AG08395 (cell line): ENCODE data around the gene SLC16A5.
A peak's percentile ranks its signal among the peaks of the same experiment; 100 is the strongest.

Experiments used
- DNase-seq: peaks from one replicate; pipeline ENCODE4 v3.0.0; 2012; ENCODE audit warnings: mixed read lengths, low spot score

SLC16A5 gene

DNA sequence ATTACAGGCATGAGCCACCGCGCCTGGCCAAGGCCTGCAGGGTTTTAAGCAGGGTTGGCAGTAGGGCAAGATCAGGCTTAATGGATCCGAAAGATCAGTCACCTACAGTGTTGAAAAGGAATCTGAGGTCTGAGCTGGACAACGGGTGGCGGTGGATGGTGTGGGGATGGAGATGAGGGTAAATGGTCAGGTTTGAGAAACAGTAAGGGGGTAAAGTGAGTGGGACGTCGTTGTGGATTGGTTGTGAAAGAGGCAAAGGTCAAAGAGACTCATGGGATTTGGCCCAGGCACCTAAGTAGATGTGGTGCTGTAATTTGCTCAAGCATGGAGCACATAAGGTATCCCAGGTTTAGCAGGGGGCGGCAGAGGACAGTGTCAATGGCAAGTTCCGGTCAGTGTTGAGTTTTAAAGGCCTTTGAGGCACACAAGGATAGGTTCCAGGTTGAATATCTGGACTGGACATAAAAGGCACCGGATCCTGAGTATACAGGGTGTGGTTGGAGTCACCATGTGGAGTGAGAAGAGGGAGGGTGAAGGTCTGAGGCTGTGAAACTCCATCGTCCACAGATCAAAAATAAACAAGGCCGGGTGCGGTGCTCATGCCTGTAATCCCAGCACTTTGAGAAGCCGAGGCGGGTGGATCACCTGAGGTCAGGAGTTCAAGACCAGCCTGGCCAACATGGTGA is 1.1 kb upstream of the SLC16A5 start:
- no peak for DNase-seq

DNA sequence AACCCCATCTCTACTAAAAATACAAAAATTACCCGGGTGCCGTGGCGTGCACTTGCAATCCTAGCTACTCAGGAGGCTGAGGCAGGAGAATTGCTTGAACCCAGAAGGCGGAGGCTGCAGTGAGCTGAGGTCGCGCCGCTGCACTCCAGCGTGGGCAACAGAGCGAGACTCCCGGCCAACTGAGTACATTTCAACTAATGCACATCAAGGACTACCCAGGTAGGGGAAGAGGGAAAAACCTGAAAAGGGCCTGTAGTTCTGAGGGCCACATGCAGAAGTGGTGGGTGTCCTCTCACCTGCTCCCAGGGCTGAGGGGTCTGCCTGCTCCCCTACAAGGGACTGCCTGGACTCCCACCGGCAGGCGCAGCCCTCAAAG is 584 bp upstream of the SLC16A5 start:
- no peak for DNase-seq

DNA sequence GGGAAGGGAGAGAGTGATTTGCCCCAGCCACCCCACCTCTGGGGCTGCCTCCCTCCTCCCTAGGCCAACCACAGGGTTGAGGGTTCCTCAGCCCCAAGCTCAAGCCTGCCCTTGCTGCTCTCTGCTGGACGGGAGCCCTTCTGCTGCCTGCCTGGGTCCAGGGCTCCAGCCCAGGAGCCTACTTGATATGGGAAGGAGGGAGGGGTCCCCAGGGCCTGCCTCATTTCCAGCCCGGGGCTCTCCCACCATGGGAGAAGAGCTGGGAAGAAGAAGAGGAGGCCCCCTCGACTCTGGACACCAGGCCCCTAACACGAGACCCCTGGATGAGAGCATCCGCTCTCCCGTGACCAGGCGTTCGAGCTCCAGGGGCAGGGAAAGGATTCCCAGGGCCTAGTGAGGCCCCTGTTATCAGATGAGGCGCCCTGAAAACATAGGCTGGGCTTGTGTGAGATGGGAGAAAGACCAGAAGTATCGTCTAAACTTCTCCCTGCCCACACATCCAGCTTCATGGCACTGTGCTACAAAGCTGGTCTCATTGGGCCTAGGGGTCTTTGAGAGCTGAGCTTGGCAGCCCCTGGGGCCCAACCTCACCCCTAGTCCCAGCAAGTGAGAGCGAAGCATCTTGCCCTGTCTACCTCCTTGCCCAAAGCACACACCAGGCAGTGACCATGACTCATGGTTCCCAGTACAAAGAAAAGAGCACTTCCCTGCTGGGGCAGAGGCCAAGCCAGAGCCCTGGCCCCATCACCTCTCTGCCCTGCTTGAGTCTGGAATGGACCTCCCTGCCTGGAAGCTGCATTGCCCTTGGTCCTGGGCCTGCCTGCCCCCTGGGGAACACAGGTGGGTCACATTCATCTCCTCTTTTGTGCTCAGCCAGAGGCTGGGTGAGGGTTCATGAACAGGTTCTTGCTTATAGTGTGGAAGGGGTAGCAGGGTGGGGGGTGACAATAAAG is 987 bp downstream of the SLC16A5 start:
- peak; percentile 56 for DNase-seq

DNA sequence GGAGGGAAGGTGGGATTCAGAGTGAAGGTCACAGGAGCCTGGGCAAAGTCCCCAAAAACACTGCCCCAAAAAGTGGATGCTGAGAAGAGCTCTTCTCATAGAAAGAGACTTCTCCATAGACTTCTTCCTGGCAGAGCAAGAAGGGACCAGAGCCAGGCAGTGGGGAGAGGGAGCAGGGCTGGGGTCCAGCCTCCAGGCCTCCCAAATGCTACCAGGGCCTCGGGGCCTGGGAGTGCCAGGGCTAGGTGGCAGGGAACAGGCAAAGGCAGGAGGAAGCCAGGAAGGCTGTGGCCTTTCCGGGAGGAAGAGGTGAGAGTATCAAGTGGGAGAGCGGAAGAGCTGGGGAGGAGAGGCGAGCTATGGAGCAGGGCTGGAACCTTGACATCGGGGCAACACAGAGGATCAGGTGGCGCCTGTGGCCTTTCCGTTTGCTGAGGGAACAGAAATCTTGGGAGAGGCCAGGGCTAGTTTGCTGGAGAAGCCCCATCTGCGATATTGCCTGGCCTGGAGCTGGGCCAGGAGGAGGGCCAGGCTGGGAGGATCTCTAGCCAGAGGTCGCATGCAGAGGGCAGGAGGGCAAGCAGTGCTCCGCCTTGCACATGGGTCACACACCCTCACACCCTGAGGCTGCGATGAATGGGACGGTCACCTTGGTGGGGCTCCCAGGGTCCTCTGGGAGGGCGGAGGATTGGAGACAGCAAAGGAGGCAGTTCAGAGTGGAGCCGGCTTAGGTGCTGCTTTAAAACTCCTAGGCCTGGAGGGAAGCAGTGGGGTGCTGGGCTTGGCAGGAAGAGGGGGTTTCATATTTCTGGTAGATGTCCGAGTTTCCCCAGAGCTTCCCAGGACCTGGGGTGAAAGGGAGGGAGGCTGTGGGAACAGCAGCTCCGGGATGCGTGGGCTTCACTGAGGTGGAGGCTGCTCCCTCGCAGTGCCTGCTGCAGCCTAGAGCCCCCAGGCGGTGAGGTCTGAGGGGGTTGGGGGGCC is 3.4 kb downstream of the SLC16A5 start:
- no peak for DNase-seq

DNA sequence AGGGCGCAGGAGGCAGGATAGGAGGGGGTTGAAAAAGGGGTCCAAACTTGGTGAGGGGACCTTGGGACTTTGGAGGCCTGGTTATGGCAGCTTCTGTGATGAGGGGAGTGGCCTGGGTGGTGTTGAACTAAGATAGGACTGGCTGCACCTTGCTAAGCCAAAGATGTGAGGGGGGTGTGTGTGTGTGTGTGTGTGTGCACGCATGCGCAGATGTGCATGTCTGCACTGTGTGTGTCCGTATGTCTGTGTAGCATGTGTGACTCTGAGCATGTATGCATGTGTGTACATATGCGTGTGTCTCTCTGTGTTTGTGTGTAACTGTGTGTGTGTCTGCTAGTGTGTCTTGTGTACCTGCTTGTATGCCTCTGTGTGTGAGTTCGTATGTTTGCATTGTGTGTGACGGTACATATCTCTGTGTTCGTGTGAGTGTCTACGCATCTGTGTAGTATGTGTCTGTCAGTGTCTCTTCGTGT is 4.1 kb downstream of the SLC16A5 start:
- no peak for DNase-seq

DNA sequence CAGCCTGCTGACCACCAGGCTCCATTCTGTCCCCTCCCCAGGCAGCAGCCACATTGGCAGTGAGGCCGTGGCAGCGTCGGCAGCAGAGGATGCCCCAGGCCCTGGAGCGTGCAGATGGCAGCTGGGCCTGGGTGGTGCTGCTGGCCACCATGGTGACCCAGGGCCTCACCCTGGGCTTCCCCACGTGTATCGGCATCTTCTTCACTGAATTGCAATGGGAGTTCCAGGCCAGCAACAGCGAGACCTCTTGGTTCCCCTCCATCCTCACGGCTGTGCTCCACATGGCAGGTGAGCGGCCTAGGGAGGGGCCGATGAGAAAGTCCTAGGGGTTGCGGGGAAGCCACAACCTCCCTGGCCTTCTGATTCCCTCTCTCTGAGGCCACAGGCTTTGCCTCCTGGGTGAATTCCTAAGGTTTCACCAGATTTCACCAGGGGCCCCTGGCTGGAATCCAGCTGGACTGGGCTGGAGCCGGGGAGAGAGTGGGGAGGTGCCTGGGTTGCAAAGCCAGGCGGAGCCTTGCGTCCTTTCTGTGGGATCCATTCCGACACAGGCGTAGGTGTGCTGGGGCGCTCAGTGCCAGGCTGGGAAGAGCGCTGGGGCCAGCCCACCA is 5.9 kb downstream of the SLC16A5 start:
- no peak for DNase-seq

DNA sequence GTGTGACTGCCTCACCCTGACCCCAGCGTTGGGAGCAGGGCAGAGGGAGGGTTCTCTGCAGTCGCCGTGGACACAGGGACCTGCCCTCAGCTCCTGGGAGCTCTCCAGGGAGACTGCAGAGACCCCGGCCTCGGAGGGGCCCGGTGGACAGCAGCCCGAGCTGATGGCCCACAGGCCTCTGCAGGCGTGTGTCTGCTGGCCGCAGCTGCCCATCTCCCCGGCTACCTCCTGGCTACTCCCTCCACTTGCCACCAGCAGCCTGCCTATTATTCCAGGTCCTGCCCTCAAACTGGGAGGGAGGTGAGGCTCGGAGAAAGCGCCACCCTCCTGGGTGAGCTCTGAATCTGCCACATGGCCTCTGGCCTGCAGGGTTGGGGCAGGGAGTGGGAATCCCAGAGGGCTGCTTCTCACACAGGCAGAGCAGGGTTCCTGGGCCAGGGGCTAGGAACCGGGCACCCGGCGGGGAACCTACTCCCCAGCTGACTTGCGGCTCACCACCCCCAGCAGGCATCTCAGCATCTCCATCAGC is 7.2 kb downstream of the SLC16A5 start:
- no peak for DNase-seq

DNA sequence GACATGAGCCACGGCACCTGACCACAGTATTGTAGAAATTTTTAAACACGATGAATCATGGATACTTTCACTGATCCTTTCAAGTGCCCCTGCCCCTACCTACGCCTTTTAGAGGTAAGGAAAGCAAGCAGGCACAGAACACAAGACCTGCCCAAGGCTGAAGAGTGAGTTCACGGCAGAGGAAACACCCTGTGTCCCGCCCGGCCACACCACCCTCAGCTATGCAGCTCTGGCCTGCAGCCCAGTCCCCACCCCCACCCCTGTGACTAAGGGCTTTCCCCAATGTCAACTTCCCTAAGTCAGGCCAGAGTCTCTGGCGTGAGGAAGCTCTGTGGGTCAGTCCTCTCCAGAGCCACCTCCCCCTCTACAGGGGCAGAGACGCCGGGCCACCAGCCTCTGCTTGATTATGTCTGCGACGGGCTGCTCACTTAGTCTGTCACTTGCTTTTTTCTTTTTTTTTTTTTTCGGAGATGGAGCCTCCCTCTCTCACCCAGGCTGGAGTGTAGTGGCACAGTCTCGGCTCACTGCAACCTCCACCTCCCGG is 8.4 kb downstream of the SLC16A5 start:
- DNase-seq, result peak; percentile 78

DNA sequence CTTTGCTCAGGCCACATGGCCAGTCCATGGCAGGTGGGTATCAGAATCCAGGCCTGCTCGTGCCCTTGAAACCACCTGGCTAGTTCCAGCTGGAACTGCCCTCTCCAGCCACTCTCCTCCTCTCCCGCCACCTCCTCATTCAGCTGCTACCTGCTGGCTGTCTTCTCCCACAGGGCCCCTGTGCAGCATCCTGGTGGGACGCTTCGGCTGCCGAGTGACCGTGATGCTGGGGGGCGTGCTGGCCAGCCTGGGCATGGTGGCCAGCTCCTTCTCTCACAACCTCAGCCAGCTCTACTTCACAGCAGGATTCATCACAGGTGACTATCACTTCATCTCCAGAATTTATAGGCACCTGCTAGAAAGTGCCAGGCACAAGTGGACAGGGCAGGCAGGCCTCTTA is 10.1 kb downstream of the SLC16A5 start:
- no peak for DNase-seq

DNA sequence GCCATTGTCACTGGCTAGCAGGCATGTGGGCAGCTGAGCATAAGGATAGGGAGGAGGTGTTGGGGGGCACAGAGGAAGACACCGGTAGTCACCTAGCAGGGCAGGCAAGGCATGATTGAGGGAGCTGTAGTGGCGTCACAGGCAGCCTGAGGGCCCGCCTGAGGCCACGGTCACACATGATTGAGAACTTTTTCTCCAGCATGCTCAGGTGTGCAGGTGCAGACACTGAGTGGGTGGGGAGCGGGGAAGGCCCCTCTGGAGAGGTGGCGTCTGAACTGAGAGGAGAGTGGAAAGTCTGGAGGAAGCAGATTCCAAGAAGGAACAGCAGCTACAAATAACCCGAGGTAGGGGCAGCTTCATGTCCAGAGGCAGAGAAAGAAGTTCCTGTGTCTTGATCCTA is 11.1 kb downstream of the SLC16A5 start:
- DNase-seq, result no peak

DNA sequence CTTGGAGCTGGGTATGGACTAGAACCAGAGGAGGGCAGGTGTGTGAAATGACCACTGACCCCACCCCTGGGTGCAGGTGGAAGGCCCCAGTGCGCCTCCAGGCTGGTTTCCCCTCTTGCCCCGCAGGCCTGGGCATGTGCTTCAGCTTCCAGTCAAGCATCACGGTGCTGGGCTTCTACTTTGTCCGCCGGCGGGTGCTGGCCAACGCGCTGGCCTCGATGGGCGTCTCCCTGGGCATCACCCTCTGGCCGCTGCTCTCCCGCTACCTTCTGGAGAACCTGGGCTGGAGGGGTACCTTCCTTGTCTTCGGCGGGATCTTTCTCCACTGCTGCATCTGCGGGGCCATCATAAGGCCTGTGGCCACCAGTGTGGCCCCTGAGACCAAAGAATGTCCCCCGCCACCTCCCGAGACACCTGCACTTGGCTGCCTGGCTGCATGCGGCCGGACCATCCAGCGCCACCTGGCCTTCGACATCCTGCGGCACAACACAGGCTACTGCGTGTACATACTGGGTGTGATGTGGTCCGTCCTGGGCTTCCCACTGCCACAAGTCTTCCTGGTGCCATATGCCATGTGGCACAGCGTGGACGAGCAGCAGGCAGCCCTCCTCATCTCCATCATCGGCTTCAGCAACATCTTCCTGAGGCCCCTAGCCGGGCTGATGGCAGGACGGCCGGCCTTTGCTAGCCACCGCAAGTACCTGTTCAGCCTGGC is 12.3 kb downstream of the SLC16A5 start:
- DNase-seq, result no peak

DNA sequence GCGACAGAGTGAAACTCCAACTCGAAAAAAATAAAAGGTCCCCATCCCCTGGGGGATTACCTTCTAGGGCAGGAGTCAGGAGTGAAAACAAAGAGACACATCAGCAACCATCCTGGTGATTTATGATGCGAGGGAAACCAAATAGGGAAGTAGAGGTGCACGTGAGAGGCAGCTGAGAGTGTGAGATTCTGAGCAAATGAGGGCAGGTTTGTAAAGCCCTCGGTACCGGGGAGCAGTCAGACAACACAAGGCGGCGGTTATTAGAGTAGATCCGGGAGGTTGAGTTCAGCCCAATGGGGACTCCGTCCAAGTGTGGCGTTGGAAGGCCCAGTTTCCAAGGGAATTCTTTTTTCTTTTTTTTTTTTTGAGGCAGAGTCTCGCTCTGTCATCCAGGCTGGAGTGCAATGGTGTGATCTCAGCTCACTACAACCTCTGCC is 14.6 kb downstream of the SLC16A5 start:
- DNase-seq, result no peak

DNA sequence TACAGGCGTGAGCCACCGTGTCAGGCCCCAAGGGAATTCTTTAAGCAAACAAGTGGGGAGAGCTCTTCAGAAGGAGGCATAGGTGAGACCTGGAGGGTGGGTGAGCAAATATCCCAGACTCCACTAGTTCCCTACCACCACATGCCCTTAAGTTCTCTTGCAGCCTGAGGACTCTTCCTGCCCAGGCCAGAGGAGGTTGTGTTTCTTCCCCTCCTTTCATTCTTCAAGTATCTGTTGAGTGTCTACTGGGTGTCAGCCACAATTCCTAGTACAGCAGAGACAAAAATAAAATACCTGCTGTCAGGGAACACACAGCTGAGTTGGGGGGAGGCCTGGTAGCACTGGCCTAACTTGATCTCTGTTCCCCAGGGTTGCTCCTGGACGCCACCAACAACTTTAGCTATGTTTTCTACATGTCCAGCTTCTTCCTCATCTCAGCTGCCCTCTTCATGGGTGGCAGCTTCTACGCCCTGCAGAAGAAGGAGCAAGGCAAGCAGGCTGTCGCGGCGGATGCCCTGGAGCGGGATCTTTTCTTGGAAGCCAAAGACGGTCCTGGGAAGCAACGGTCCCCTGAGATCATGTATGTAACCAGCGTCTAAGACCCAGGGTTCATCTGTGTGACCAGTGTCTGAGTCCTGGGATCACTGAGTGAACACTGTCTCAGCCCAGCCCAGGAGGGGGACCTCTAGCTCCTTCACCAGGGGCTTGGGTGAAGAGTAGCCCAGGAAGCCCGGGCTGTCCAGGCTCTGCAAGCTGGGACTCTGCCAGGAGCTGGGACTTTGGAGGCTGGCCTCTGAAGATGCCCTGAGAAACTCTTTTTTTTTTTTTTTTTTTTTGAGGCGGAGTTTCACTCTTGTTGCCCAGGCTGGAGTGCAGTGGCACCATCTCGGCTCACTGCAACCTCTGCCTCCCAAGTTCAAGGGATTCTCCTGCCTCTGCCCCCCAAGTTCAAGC is 16.1 kb downstream of the SLC16A5 start:
- no peak for DNase-seq

DNA sequence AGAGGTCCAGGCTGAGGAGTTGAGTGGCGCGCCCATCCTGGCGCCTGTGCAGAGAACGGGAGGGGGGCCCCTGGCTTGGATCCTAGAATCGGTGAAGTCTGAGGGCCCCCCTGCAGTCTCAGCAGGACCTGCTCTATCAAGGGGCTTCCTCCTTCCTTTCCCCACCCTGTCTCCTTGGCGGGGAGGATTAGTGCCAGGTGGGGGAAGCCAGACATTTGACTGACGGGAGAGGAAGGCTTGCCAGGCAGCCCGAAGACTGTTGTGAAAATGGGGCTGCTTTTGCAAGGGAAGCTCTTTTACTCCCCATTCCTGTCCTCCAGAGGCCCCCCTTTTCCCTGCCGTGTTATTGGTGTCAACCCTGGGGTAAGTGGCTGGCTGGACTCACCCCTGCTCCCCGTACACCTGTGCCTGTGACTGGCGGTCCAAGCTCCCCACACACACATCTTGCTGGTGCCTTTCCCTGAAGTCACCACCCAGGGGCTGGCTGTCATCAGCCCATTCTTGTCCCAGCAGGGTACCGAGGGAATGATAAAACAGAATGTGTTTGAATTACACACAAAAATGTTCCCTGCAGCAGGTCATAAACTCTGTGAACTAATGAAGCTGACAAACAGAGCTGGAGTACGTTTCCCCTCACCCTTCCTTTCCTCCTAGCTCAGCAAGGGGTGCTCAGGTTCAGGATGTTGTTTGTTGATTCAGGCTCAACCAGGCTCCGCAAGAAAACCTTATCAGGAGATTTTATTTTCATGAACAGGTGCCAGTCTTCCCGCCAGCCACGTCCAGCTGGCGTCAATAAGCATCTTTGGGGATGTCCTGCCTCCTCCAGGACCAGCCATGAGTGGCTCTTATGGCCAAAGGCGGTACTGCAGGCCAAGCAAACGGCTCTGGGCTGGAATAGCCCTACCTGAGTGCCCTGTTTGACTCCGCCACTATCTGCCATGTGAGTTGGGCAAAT is 17.6 kb downstream of the SLC16A5 start:
- peak; percentile 52 for DNase-seq

DNA sequence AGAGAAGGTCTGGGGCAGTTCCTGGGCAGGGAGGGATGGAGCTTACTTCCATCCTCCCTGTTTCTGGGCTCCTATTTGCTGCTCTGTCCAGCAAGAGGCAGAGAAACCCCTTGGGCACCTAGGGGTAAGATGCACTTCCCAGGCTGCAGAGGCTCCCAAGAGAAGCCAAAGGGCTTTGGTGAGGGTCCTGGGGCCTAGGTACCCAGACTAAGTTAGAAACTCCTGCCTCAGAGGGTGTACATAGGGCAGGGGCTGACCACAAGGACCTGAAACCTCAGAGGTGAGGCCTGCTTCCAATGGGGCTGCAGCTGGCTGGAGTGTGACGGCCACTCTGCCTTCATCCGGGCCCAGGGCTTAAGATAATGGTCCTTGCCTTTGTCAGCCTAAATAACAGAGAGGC is 20.4 kb downstream of the SLC16A5 start:
- no peak for DNase-seq

DNA sequence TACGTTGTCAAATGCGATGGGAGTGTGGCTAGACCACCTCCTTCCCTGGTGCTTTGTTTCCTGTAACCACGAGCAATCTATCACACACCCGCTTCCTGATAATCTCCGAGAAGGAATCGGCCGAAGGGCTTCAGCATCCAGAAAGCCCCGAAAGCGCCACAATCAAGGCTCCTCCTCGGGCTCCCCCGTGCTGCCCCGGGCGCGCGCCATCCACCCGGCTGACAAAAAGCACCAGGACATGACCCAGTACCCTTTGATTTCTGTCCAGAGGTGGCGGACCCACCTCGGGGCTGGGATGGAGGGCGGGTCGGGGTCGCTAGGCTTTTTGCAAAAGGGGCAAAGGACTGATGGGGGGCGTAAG is 21.3 kb downstream of the SLC16A5 start:
- DNase-seq, result no peak

DNA sequence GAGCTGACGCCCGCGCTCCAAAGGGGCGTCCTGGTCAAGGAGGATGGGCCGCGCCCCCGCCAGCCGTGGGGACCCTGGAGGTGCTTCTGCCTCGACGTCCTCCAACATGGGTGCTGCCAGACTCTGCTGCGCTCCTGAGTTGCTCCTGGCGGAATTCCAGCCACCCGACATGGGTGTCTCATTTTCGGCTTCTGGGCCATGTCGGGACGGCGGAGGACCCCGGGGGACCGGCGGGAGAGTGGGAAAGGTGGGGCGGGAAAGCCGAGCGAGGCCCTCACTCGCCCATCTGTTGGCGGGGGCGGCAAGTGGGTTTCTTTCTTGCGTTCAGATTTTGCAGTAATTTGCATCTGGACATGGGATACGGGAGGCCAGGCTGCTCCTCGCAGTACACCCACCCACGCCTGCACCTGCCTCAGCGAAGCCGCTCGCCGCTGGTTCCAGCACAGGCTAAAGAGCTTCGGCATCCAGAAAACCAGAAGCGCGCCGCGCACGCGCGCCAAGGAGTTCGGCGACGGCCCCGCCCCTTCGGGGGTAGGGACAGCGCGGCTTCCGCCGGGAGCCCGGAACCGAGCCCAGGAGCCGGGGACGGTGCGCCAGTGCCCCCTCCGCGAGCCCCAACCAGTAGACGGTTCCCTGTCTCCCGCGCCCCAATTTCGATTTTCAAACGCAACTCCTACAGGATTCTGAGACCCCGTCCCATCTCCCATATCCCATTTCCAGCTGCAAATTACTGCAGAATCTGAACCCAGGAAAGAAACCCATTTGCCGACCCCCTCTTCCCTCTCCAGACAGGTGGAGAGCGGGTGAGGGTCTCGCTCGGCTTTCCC is 21.9 kb downstream of the SLC16A5 start, which contains the start of gene ARMC7:
Gene ARMC7 (plus strand): TSS at position 563 of the 827 bp plus-strand sequence. CDS start 320 bp downstream, outside the sequence.
- peak; percentile 98 for DNase-seq
